ENCODE measurements around the gene PIK3C2G. TPM values are rescaled to one million over a fixed set of nuclear protein-coding genes. Genes with fewer than 3 reads are reported as not detected.

The PIK3C2G gene
- total and polyA plus RNA-seq, 2 donors: 0.05 TPM

DNA sequence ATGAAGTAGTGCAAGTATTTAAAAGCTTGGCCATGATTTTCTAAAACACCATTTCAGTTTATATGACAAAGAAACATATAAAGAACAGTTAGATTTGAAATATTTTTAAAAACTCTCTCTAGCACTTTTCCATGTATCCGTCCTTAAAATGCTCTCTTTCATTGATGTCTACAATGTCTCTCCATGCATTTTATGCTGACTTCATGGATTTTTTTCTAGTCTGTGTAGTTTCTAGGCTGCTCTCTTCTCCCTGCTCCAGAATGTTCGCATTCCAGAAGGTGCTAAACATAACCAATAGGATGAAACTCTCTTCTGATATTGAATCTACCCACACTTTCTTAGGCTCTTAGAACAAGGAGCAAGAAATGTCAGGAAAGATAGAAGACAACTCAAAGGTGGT is 351.7 kb downstream of the PIK3C2G start:
- WGBS: 94% methylated on average over 2 of the region's 2 CpGs

DNA sequence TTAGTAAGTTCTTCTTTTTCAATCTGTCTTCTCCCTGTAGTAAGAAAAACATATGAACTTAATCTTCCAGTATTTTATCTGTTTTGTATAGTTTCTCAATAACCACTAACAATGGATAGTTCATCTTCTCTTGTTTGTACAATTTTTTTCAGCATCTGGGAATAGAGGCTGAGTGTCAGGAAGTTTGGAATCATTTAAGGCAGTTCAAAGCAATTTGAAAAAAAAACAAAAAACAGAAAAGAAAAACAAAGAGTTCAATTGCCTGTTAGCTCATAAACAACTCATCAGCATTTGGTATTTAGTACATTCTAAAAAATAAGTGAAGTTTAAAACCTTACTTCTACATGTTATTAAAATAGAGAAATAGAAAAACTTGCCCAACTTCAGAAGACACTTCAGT is 359.7 kb downstream of the PIK3C2G start:
- Histone ChIP-seq H3K4me3 (ENCODE audit: low read length in 2 of 2) (no peak overlapping the region), H3K27me3 (ENCODE audit: control insufficient read depth in 2 of 2, insufficient read depth in 1 of 2, low read length in 1 of 2) (no peaks in the 10 kb centered on the region), H3K36me3 (ENCODE audit: control insufficient read depth in 2 of 2, insufficient read depth in 2 of 2, low read length in 1 of 2) (no peaks in the 10 kb centered on the region), H3K27ac (ENCODE audit: low read depth in 1 of 2, low read length in 1 of 2) (no peak overlapping the region), H3K4me1 (ENCODE audit: control insufficient read depth in 2 of 2, insufficient read depth in 2 of 2, low read length in 2 of 2) (no peaks in the 10 kb centered on the region), H3K9me3 (ENCODE audit: control insufficient read depth in 2 of 2, insufficient read depth in 1 of 2, low read length in 1 of 2) (no peaks in the 10 kb centered on the region)
- no peak for DNase-seq (ENCODE audit: low read depth in 6 of 9, low spot score in 9 of 9)

More for the DNA sequence above, 351.7 kb downstream of the PIK3C2G start:
- no peaks in the 10 kb centered on the region for H3K4me1 ChIP-seq (ENCODE audit: control insufficient read depth in 2 of 2, insufficient read depth in 2 of 2, low read length in 2 of 2)
- H3K27me3 ChIP-seq (ENCODE audit: control insufficient read depth in 2 of 2, insufficient read depth in 1 of 2, low read length in 1 of 2): no peaks in the 10 kb centered on the region
- H3K36me3 ChIP-seq (ENCODE audit: control insufficient read depth in 2 of 2, insufficient read depth in 2 of 2, low read length in 1 of 2): no peaks in the 10 kb centered on the region
- no peak overlapping the region for H3K4me3 ChIP-seq (ENCODE audit: low read length in 2 of 2)
- H3K9me3 ChIP-seq (ENCODE audit: control insufficient read depth in 2 of 2, insufficient read depth in 1 of 2, low read length in 1 of 2): no peaks in the 10 kb centered on the region
- DNase-seq (ENCODE audit: low read depth in 6 of 9, low spot score in 9 of 9): no peak
- no peak overlapping the region for H3K27ac ChIP-seq (ENCODE audit: low read depth in 1 of 2, low read length in 1 of 2)

DNA sequence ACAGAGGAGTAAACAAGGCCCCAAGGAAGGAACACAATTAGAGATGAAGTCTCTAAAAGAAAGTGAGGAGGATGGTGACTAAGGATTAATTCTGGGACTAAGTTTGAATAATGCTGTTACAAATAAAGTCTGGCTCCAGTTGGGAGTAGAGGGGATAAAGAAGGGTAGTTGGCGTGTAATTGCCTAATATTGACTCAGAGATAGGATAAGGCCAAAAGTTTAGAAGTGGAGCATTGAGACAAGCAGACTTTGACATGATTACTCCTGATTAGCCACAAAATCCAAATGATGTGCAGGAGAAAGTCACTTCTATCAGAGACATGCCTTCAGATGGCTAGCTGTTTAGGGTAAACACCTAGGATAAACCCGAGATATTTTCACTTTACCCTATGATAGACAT is 368.1 kb downstream of the PIK3C2G start:
- H3K4me1 ChIP-seq (ENCODE audit: control insufficient read depth in 2 of 2, insufficient read depth in 2 of 2, low read length in 2 of 2): no peaks in the 10 kb centered on the region
- no peak overlapping the region for H3K27ac ChIP-seq (ENCODE audit: low read depth in 1 of 2, low read length in 1 of 2)
- H3K9me3 ChIP-seq (ENCODE audit: control insufficient read depth in 2 of 2, insufficient read depth in 1 of 2, low read length in 1 of 2): no peaks in the 10 kb centered on the region
- DNase-seq (ENCODE audit: low read depth in 6 of 9, low spot score in 9 of 9): no peak
- no peak overlapping the region for H3K4me3 ChIP-seq (ENCODE audit: low read length in 2 of 2)
- WGBS: 96% methylated on average over 2 of the region's 2 CpGs
- no peaks in the 10 kb centered on the region for H3K36me3 ChIP-seq (ENCODE audit: control insufficient read depth in 2 of 2, insufficient read depth in 2 of 2, low read length in 1 of 2)
- H3K27me3 ChIP-seq (ENCODE audit: control insufficient read depth in 2 of 2, insufficient read depth in 1 of 2, low read length in 1 of 2): no peaks in the 10 kb centered on the region

DNA sequence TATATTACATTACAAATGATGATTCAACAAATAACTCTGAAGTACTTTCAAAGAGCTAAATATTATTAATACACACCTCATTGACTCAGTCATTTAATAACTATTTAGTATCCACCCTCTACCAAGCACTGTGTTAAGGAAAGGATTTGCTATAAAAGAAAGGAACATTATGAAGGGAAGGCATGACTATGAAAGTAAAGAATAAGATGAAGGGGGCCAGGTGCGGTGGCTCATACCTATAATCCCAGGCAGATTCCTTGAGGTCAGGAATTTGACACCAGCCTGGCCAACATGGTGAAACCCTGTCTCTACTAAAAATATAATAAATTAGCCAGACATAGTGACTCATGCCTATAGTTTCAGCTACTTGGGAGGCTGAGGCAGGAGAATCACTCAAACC is 368.6 kb downstream of the PIK3C2G start:
- no peaks in the 10 kb centered on the region for H3K4me1 ChIP-seq (ENCODE audit: control insufficient read depth in 2 of 2, insufficient read depth in 2 of 2, low read length in 2 of 2)
- no peaks in the 10 kb centered on the region for H3K9me3 ChIP-seq (ENCODE audit: control insufficient read depth in 2 of 2, insufficient read depth in 1 of 2, low read length in 1 of 2)
- H3K27ac ChIP-seq (ENCODE audit: low read depth in 1 of 2, low read length in 1 of 2): no peak overlapping the region
- H3K27me3 ChIP-seq (ENCODE audit: control insufficient read depth in 2 of 2, insufficient read depth in 1 of 2, low read length in 1 of 2): no peaks in the 10 kb centered on the region
- WGBS: 96% methylated on average over 1 of the region's 1 CpG
- H3K4me3 ChIP-seq (ENCODE audit: low read length in 2 of 2): no peak overlapping the region
- no peak for DNase-seq (ENCODE audit: low read depth in 6 of 9, low spot score in 9 of 9)
- H3K36me3 ChIP-seq (ENCODE audit: control insufficient read depth in 2 of 2, insufficient read depth in 2 of 2, low read length in 1 of 2): no peaks in the 10 kb centered on the region

DNA sequence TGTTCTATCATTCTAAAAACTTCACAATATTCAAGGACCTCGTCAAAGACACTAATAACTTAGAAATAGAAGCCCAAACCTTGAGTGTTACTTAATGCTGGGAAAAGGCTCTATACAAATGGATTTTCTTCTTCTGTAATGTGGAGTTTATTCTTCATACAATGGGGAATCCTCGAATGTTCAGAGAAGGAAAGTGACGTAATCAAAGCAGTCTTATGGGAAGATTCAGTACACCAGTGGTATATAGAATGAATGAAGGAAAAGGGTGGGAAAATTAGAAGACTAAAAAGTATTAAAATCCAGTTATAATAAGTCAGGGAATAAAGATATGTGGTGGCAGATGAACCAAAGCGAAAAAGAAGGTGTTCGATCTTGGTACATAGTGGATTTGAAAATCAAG is 370.0 kb downstream of the PIK3C2G start:
- no peaks in the 10 kb centered on the region for H3K36me3 ChIP-seq (ENCODE audit: control insufficient read depth in 2 of 2, insufficient read depth in 2 of 2, low read length in 1 of 2)
- no peak overlapping the region for H3K4me3 ChIP-seq (ENCODE audit: low read length in 2 of 2)
- WGBS: 95% methylated on average over 5 of the region's 5 CpGs
- H3K9me3 ChIP-seq (ENCODE audit: control insufficient read depth in 2 of 2, insufficient read depth in 1 of 2, low read length in 1 of 2): peaks cover 2 to 7% of the 10 kb centered on the region in 2 donors
- no peaks in the 10 kb centered on the region for H3K27me3 ChIP-seq (ENCODE audit: control insufficient read depth in 2 of 2, insufficient read depth in 1 of 2, low read length in 1 of 2)
- no peak for DNase-seq (ENCODE audit: low read depth in 6 of 9, low spot score in 9 of 9)
- H3K4me1 ChIP-seq (ENCODE audit: control insufficient read depth in 2 of 2, insufficient read depth in 2 of 2, low read length in 2 of 2): no peaks in the 10 kb centered on the region
- no peak overlapping the region for H3K27ac ChIP-seq (ENCODE audit: low read depth in 1 of 2, low read length in 1 of 2)

DNA sequence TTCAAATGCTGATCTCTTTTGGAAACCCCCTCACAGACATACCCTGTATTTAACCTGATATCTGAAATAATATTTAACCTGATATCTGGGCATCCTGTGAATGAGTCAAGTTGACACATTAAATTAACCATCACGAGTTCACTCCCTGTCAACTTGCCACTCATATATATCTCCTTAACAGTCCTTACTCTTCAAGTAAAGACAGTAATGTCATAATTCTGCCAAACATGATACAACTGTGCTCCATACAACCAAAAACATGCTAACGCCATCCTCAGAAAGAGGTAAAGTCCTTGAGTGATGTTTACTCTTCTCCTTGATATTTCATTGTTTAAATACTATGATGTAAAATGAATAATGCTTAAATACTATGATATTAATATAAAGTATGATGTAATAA is 371.5 kb downstream of the PIK3C2G start:
- no peak overlapping the region for H3K4me3 ChIP-seq (ENCODE audit: low read length in 2 of 2)
- DNase-seq (ENCODE audit: low read depth in 6 of 9, low spot score in 9 of 9): no peak
- H3K27ac ChIP-seq (ENCODE audit: low read depth in 1 of 2, low read length in 1 of 2): no peak overlapping the region
- H3K36me3 ChIP-seq (ENCODE audit: control insufficient read depth in 2 of 2, insufficient read depth in 2 of 2, low read length in 1 of 2): no peaks in the 10 kb centered on the region
- no peaks in the 10 kb centered on the region for H3K4me1 ChIP-seq (ENCODE audit: control insufficient read depth in 2 of 2, insufficient read depth in 2 of 2, low read length in 2 of 2)
- WGBS: 85% methylated on average over 2 of the region's 2 CpGs
- H3K9me3 ChIP-seq (ENCODE audit: control insufficient read depth in 2 of 2, insufficient read depth in 1 of 2, low read length in 1 of 2): peaks cover 2 to 7% of the 10 kb centered on the region in 2 donors
- no peaks in the 10 kb centered on the region for H3K27me3 ChIP-seq (ENCODE audit: control insufficient read depth in 2 of 2, insufficient read depth in 1 of 2, low read length in 1 of 2)

DNA sequence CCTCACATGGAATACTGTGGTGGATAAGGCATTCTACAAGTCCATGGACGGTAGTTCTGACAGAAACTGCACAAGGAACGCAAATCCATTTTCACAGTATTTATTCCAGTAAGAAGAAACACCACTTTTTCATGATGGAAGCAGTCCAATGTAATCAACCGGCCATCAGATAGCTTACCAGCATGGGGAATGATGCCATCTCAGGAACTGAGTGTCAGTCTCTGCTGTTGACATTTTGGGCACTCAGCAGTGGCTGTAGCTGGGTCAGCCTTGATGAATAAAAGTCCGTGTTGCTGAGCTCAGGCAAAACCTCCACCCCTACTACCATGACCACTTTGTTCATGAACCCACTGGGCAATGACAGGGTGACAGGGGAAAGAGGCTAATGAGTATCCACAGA is 373.1 kb downstream of the PIK3C2G start:
- Histone ChIP-seq H3K36me3 (ENCODE audit: control insufficient read depth in 2 of 2, insufficient read depth in 2 of 2, low read length in 1 of 2) (no peaks in the 10 kb centered on the region), H3K4me1 (ENCODE audit: control insufficient read depth in 2 of 2, insufficient read depth in 2 of 2, low read length in 2 of 2) (no peaks in the 10 kb centered on the region), H3K27ac (ENCODE audit: low read depth in 1 of 2, low read length in 1 of 2) (no peak overlapping the region), H3K9me3 (ENCODE audit: control insufficient read depth in 2 of 2, insufficient read depth in 1 of 2, low read length in 1 of 2) (peaks cover 2 to 7% of the 10 kb centered on the region in 2 donors), H3K27me3 (ENCODE audit: control insufficient read depth in 2 of 2, insufficient read depth in 1 of 2, low read length in 1 of 2) (no peaks in the 10 kb centered on the region), H3K4me3 (ENCODE audit: low read length in 2 of 2) (no peak overlapping the region)
- WGBS: 68% methylated on average over 4 of the region's 4 CpGs
- no peak for DNase-seq (ENCODE audit: low read depth in 6 of 9, low spot score in 9 of 9)

DNA sequence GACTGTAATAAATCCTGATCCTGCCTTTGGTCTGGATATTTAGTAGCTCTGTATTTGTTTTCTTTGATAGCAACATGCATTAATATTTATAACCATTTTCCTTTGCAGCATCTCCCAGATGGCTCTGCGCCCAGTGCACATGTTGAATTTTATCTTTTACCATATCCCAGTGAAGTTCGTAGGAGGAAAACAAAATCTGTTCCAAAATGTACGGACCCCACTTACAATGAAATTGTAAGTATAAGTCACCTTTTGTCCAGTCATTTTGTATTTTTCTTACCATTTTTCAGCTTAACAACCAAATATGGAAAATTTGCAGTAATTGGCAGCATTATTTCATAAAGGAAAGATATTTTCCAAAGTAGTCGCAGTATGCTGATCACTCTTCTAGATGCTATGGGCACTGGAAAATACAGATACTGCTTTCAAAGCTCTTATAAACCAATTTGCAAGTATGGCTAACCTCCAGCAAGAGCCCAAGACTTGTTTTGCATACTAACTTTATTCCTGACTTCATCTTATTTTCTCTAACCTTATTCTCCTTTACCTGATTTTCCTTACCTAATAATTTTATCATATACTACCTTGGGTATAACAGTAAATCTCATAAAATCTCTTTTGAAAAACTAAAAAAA is 379.1 kb downstream of the PIK3C2G start:
- H3K36me3 ChIP-seq (ENCODE audit: control insufficient read depth in 2 of 2, insufficient read depth in 2 of 2, low read length in 1 of 2): no peaks in the 10 kb centered on the region
- DNase-seq (ENCODE audit: low read depth in 6 of 9, low spot score in 9 of 9): no peak
- H3K4me1 ChIP-seq (ENCODE audit: control insufficient read depth in 2 of 2, insufficient read depth in 2 of 2, low read length in 2 of 2): no peaks in the 10 kb centered on the region
- H3K27ac ChIP-seq (ENCODE audit: low read depth in 1 of 2, low read length in 1 of 2): no peak overlapping the region
- no peak overlapping the region for H3K4me3 ChIP-seq (ENCODE audit: low read length in 2 of 2)
- WGBS: 95% methylated on average over 4 of the region's 4 CpGs
- no peaks in the 10 kb centered on the region for H3K27me3 ChIP-seq (ENCODE audit: control insufficient read depth in 2 of 2, insufficient read depth in 1 of 2, low read length in 1 of 2)
- peaks cover 2% of the 10 kb centered on the region in 2 donors for H3K9me3 ChIP-seq (ENCODE audit: control insufficient read depth in 2 of 2, insufficient read depth in 1 of 2, low read length in 1 of 2)

DNA sequence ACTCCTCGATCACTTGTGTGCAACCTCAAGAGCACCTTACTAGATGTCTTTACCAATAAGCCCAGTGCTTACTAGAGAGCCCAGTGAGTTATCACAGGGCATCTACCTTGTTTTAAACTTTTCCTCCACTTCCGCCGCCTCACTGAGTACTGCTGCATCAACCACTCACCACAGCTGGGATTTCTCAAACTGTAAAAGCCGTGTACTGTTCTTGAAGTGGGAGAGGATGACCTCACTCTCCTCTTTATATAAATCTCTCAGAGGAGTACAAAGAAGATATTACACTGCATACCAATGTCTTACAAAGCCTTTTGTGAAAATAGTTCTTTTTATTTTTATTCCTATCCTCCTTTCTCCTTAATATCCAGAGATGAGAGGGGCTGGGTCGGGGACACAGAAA is 382.4 kb downstream of the PIK3C2G start:
- Histone ChIP-seq H3K27ac (ENCODE audit: low read depth in 1 of 2, low read length in 1 of 2) (no peak overlapping the region), H3K36me3 (ENCODE audit: control insufficient read depth in 2 of 2, insufficient read depth in 2 of 2, low read length in 1 of 2) (no peaks in the 10 kb centered on the region), H3K4me1 (ENCODE audit: control insufficient read depth in 2 of 2, insufficient read depth in 2 of 2, low read length in 2 of 2) (no peaks in the 10 kb centered on the region), H3K9me3 (ENCODE audit: control insufficient read depth in 2 of 2, insufficient read depth in 1 of 2, low read length in 1 of 2) (no peaks in the 10 kb centered on the region), H3K27me3 (ENCODE audit: control insufficient read depth in 2 of 2, insufficient read depth in 1 of 2, low read length in 1 of 2) (no peaks in the 10 kb centered on the region), H3K4me3 (ENCODE audit: low read length in 2 of 2) (no peak overlapping the region)
- WGBS: 91% methylated on average over 5 of the region's 5 CpGs
- no peak for DNase-seq (ENCODE audit: low read depth in 6 of 9, low spot score in 9 of 9)

DNA sequence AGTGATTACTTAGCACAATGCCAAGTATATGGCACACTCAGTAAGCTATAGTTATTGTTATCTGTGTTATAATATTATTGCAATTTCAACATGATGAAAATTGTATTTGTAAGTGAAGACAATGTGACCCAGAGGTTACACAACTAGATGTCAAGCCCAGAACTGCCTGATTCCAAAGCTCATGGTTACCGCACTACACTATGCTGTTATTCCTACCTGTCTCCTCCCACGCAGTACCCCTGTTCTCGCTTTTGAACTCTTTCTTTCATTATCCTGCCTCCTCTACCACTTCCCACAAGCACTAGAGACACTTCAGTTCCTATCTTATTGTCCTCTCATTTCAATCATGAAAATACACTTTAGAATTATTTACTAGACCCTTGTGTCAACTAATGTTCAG is 383.2 kb downstream of the PIK3C2G start:
- no peak for DNase-seq (ENCODE audit: low read depth in 6 of 9, low spot score in 9 of 9)
- no peak overlapping the region for H3K27ac ChIP-seq (ENCODE audit: low read depth in 1 of 2, low read length in 1 of 2)
- no peaks in the 10 kb centered on the region for H3K27me3 ChIP-seq (ENCODE audit: control insufficient read depth in 2 of 2, insufficient read depth in 1 of 2, low read length in 1 of 2)
- no peaks in the 10 kb centered on the region for H3K9me3 ChIP-seq (ENCODE audit: control insufficient read depth in 2 of 2, insufficient read depth in 1 of 2, low read length in 1 of 2)
- H3K4me3 ChIP-seq (ENCODE audit: low read length in 2 of 2): no peak overlapping the region
- no peaks in the 10 kb centered on the region for H3K4me1 ChIP-seq (ENCODE audit: control insufficient read depth in 2 of 2, insufficient read depth in 2 of 2, low read length in 2 of 2)
- H3K36me3 ChIP-seq (ENCODE audit: control insufficient read depth in 2 of 2, insufficient read depth in 2 of 2, low read length in 1 of 2): no peaks in the 10 kb centered on the region
- WGBS: 95% methylated on average over 3 of the region's 3 CpGs
